CD4-positive, alpha-beta T cell treated with Interleukin-15 for 1 hour (primary cell): ENCODE measurements around the gene TMEM108.

Source experiments
- DNase-seq: peaks from one replicate; pipeline ENCODE4 v3.0.0-alpha.2; 2020

TMEM108 gene

DNA sequence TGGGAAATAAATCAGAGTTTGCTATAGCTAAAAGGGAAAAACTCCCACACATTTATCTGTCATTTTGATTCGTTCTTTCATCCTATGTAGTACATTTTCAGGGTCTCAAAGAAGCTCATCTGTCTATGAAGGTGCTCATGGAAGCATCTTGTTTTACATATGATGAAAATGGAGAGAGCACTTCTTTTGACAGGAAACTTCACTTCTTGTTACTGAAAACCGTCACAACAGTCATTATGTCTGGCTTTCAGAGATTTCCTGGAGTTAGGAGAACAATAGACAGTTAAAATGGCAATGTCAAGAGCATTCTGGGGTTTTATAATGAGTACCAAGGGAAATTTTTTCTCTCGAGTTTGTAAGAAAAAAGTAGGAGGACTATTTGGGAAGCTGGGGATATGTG, 83.3 kb downstream of the TMEM108 start:
- DNase-seq: no peak

DNA sequence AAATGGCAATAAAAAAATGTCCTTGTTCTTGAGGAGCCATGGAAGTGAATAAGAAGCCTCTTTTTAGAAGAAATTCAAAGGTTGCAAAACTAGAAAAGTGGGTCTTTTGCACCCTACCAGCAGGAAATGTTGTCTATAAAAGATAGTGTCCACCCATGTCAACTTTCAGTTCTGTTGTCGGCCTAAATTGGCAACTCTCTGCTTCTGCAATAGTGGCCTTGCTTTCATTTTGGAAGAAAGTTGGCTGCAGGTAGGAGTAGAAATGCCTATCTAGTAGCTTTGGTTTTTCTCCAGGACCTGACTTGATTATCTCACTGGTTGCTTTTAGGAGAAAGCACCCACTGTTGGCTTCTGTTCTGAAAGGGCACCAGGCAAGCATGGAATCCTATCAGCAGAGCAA, 85.4 kb downstream of the TMEM108 start:
- DNase-seq: no peak

DNA sequence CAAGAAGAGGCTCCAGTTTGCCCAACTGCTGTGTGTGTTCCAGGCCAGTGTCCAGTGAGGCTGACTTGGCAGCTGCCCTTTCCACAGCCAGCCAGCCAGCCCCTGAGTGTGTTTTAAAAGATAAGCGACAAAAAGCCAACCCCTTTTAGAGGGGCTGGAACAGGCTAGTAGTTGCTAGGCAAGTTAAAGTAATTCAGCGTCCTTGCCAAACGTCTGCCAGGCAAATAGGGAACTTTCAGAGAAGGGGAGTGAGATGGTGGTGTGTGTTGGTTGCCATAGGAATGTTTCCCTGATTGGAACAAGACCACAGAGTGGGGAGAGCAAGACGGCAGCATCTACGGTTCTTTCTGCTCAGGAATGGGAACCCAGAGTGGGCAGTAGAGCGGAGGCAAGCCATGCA, 86.3 kb downstream of the TMEM108 start:
- DNase-seq: no peak

DNA sequence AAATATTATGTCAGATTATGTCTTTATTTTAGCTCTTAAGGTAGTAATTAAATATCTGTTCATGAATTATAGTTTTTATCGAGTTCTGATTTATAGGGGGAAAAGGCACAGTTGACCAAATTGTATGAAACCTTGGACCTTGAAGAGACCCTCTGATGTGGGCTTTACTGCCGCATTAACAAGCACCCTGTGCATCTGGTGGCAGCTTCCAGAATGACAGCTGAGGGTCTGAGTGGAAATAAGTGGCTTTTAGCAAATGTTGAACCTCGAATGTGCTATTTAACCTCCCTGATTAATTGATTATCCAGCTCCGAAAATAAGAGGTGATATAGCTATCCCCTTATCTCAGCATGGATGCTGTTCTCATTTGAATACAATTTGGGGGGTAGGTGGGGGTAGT, 87.0 kb downstream of the TMEM108 start:
- DNase-seq: no peak

DNA sequence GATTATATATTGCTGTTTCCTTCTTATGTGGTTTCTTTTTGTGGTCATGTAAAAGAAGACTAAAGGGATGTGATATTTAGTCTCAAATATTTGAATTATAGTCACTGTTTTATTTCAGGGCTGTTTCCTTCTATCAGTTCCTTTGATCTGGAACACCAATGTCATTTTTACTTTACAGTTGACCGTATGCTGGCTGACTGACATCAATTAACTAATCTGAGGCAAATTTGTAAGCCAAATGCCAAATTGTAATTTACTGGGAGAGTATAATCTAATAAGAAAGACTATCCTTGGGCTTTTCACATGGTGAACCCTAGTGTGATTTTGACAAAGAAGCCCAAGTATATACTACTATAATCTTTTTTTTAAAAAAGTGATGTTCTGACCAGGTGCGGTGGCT, 87.6 kb downstream of the TMEM108 start:
- no peak for DNase-seq

DNA sequence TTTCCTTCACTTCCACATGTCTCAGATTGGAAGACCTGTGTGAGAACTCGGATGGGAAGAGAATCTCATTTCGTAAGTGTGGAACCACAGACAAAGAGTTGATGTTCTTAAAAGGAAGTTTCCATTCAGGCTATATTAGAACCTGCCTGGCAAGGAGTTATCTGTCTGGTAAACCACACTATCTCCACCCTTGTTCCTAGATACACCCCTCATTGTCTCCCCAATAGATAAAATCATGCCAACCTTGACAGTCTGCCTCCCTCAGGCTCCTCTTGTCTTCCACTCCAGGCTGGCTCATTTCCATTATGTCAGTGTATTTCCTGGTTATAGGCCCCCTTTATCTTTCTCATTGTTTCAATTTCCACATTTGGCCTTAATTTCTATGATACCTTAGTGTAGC, 89.2 kb downstream of the TMEM108 start:
- DNase-seq: no peak

DNA sequence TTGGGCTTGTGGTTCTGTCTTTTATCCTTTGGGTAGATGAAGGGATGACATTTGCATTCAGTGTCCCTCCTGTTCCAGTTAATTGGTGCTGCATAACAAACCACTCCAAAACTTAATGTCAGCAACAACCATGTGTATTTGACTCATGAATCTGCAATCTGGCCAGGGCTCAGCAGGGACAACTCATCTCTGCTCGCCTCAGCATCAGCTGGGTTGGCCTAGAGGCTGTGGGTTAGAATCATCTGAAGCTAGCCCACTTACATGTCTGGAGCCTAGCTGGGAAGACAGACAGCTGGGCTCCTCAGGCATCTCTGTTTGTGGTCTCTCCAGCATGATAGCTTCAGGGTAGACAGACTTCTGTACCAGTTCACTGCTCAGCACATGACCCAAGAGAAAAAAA, 92.0 kb downstream of the TMEM108 start:
- DNase-seq: no peak

DNA sequence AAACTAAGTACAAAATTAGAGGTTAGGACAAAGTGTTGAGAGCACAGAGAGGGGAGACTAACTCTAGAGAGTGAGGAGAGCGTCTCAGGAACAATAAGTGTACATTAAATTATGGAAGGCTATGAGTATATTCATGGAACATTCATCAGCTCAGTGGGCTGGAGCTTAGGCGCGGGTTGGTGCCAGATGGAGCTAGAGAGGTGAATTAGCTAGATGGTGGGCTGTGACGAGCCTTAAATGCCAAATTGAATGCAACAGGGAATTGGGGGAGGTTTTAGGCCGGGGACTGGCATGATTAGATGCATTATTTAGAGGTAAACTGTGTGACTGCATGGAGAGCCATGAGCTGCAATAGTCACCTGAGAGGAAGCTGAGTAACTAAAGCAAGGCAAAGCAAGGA, 97.1 kb downstream of the TMEM108 start:
- no peak for DNase-seq

DNA sequence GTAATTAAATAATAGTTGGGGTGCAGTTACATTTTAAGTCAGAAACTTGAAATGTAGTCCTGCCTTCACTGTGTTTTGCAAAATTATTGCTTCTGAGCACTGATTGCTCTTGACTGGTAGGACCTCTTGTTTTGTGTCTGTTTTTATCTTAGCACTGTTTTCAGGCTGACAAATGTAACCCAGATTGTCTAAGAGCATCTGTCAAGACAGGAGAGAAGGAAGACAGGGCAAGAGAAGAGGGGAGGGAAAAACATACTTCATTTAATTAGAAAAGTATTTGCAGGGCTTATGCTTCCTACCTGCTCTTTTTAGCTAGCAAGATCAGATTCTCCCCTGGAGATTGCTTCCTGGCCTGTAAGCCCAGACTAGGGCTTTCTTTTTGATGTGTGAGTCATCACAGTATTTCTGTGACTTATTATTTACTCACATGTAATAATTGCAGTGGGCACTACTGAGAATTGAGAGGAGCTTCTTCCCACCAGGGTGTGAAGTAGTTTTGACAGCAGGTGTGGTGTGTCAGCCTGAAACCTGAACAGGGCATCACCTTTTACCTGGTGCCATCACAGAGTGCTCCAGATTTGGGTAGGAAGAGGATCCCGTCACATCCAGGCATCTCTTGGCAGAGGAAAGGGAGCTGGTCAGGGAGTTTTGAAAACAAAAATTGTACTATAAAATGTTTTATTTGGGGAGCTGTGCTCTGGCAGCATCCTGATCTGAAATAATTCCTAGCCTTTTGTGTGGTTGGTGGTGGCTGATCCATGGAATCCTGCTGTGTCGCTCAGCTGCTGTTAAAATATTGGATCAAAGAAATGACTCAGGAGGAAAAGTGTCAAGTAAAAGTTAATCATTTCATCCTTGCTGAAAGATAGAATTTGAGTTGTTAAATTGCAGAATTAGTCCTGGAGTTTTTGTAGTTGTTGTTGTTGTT, 98.2 kb downstream of the TMEM108 start:
- no peak for DNase-seq

DNA sequence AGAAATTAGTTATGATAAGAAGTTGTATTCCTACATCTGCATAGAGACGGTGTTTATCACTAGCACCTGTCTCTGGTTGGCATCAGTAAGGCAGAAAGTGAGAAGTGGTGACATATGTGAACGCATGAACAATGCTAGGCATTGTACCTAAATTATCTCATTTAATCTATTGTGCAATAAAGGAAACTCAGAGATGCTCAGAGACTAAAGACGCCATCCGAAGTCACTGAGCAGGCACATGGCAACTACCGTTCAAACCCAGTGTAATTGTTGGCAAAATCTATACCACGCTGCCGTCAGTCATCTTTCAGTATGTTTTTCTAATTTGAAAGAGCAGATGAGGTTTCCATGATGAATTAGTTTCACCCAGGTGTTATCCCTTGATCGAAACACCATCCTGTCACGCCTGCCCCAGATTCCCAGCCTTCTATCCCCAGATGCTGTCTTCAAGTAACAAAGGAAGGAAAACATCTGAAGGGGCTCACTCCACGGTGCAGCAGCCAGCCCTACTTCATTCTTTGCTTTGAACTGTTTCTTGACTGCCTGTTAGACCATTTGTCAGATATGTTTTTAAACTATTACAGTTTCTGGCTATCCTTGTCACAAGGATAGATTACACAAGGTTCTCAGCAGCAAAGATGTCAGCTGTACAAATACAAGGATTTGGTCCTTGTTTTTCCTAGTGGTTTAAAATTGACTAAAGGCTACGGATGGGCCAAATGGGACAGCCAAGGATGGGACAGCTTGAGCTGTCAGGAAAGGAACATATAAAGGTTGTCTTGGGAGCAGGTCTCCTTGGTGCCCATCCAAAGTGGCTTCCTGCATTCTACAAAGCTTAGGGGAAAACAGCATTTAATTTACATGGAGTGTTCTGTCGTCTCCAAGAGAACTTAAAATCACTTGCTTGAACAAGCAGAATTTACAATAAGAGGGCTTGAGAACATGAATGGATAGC, 99.1 kb downstream of the TMEM108 start:
- no peak for DNase-seq

DNA sequence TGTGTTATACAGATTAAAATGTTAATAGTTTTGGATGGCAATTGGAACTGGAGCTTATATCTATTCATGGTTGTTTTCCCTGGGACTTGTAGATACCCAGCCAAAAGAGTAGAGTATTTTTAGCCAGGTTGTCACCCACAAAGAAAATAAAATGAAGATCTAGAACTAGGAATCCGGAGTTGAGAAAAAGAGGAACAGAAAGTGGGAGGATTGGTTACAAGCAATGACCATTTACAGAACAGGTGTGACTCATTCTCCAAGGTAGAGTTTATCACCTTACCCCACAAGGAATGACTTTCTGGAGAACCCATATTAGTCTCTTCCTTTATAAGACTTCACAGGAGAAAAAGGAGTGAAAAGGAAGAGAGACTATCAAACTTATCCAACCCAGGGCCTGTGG, 99.8 kb downstream of the TMEM108 start:
- no peak for DNase-seq

DNA sequence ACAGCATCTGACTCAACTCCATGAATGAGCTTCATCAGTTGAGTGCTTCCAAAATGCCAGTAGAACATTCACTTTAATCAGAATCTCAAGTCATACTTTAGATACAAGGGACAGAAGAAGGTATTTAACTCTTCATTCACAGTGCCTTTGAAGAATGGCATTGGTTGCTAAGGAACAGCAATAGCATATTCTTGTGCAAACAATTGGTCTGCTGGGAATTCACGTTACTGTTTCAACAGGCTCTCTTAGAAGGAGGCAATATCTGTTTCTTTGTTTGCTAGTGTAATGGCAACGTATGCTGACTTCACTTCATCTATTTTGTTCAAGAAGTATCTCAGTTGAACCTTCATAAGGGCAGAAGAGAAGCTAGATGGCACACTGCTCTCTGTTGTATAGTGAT, 113.9 kb downstream of the TMEM108 start:
- DNase-seq: no peak

DNA sequence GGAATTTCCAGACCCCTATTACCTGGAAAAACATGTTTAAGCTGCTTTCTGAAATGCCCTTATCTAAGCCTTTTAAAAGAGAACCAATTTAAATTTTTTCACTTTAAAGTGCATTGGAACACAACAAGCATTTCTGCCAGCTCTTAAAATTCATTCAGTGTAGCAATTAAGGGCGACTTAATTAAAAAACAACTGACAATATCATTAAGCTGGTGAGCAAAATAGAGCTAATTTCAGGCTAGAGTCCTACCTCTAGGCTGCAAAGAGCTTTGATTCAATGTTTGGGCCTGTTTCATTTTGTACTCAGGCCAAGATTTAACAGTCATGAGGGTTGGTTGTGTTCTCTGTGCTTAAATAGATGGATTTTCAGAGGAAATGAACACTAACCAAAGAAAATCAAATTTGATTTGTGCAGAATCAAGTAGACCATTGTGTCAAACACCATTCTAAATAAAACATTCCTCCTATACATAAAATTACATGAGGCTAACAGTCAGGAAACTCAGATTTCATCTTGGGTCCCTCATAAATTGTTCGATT, 114.6 kb downstream of the TMEM108 start:
- DNase-seq: no peak

DNA sequence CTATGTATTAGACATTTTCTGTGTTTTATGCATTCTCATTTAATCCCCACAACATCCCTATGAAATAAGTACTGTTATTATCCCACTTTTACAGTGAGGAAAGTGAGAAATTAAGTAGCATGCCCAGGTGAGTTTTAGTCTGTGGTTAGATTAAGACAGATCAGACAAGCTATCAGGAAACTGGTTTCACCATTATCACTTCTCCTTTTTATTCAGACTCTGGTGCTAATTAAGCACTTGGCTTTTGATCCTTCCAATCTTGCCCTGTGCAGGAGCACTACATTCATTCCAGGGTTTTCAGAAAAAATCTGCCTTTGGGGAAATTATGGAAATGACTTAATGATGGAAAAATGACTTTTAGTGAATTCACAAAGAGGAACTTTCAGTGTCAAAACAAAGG, 115.2 kb downstream of the TMEM108 start:
- DNase-seq: no peak

DNA sequence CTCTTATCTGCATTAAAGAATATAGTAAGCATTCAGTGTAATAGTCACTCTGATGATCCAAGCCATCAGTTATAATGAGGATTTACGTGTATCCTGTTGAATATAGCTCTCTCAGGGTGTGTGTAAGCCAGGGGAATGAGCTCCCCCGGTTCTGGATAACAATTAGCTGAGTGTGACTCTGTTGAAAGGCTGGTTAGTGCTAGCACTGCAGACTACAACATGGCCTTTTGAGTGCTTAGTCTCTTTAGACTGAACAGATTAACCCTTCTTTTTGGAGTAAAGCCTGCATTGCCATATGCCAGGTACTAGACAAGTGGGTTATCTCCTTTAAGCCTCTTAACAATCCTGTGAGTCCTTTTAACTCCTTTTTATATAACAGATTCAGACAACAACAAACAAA, 119.5 kb downstream of the TMEM108 start:
- no peak for DNase-seq

DNA sequence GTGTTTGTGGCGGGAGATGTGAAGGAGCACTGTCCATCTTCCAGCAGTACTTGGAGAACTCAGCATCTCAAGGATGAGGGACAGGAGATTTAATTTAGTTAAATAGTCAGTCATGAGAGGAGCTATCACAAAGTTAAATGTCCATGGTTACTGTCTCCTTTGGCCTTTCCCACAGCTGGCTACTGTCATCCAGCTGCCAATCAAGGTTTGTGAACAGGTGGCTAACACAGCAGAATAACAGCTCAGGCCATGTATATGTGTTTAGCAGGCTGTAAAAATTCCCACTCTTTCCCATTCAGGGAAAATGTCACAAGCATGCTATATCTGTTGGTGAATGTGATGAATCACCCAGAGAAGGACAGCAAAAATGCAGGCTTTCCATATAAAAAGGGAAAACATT, 120.5 kb downstream of the TMEM108 start:
- no peak for DNase-seq

DNA sequence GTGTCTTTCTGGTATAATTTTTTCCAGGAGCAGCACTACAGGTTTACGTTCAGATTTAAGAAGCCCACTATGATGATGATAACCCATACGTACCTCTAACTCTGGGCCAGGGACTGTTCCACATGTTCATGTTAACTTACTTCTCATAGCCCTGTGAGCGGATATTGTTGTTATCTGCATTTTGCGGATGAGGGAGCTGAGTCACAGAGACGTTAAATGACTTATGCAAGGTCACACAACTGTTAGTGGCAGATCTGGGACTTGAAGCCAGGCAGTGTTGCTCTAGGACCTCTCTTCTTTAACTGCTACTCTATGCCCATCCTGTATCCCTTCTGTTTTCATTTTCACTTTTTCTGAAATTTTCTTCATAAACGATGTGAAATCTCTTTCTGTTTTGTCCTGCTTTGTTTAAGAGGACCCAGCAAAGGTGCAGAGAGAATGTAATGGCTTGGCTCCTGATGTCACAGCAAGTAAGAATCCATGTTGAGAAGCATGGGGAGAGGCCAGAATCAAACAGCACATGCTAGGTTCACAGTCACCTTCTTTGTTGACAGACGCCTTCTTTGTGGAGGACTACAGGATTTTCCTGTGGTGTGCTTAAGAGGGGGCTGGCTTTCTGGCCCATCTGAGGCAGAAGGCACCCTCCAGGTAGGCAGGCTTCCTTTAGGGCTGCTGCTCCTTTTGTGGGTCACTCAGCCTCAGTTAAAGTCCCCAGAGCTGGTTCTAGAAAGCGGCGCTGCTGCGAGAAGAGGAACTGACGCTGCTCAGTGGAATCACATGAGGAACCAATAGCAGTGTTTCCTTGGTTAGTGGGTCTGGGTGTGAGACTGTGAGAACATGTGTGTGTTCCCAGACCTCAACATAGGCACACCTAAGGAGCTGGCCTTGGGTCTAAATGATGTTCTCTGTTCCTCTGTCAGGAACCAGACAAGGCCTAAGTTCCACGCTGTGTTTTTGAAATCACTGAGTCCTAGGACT, 121.6 kb downstream of the TMEM108 start:
- DNase-seq: no peak

DNA sequence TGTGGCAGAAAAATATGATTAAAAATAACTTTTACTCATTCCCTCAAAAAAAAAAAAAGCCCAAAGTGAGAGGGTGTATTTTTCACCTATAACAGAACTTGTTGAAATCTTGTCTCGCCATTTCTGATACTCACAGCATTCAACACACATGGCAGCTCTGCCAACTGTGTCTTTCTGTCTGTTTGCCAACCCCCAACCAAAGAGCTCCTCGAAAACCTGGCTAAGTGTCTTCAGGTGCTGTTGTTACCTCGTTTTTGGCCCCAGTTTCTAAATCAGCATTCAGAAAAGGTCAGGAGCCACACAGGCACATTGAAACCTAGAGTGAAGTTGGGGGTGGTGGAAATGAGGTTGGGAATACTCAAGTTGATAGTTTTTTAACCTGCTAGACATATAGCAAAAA, 123.5 kb downstream of the TMEM108 start:
- DNase-seq: no peak

DNA sequence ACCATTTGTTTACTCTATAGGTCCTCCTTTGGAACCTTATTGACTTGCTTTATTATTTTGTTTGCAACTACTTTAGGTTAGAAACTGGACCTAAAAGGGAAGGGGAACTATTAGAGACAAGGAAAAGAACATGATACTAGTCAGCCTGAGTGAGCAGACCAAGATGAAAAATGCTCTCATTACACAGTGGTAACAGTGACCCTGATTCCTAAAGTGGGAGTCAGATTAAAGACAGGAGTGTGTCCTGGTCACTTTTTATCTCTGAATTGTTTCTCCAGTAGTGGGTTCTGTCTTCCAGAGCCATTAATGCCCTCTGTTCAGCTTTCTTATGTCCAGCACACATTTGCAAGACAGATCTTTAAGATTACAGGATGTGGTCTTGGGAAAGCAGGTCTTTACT, 124.1 kb downstream of the TMEM108 start:
- DNase-seq: no peak

DNA sequence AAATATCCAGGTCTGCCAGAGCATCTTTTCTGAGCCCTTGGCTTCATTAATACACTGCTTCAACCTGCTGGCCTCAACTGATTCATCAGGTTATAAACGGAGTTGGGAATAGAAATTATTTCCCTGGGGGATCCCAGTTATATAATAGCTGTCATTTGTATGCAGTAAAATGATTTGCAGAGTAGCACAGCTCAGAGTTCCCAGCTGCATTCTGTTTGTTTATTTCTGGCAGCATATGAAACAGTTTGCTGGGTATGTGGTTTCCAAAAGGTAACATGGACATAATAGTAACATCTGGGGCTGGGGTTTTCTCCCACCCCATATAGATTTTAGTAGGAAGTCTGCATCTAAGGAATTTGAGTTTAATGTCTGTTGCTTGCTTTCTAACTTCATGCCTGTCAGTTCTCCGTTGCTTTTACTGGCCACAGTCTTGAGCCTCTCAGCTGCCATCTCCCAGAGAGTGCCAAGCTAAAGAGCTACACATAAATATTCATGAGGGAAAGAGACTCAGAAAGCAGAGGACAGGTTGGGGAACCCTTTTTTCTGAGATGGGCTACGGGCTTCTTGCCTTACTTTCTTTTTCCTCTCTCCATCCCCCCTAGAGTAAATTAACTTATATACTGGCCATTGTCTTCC, 124.6 kb downstream of the TMEM108 start:
- no peak for DNase-seq

DNA sequence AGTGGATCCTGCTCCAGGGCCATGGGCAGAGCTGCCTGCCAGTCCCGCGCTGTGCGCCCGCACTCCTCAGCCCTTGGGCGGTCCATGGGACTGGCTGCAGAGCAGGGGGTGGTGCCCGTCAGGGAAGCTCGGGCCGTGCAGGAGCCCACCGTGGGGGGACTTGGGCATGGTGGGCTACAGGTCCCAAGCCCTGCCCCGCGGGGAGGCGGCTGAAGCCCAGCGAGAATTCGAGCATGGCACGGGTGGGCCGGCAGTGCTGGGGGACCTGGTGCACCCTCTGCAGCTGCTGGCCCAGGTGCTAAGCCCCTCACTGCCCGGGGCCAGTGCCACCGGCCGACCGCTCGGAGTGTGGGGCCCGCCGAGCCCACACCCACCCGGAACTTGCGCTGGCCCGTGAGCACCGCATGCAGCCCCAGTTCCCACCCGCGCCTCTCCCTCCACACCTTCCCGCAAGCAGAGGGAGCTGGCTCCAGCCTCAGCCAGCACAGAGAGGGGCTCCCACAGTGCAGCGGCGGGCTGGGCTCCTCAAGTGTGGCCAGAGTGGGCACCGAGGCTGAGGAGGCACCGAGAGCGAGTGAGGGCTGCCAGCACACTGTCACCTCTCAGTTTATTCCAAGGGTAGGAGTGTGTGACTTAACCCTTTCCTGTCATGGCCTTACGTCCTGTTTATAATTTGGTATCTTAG, 129.3 kb downstream of the TMEM108 start:
- no peak for DNase-seq
